GM18508 (cell line): ENCODE results near the gene IL13.
A peak's percentile ranks its signal among the peaks of the same experiment; 100 is the strongest.

Experiments
- ATAC-seq: cut with Tn5 transposase; IDR thresholded peaks from one replicate; pipeline ENCODE4 v1.9.1; 2021; ENCODE audit warnings: moderate number of reproducible peaks; ENCODE audit not compliant: insufficient read depth, unreplicated experiment

IL13 gene

GRCh38 chr5:132655821-132656773 lies 1.9 kb upstream of the IL13 start:
- ATAC-seq, result no peak

GRCh38 chr5:132656774-132657355 lies 1.1 kb upstream of the IL13 start:
- no peak for ATAC-seq

GRCh38 chr5:132658381-132659302 lies 669 bp downstream of the IL13 start:
- no peak for ATAC-seq

- no peak for ATAC-seq
These were observed 1.9 kb downstream of the IL13 start for GRCh38 chr5:132659598-132660493.

GRCh38 chr5:132661231-132662003 lies 3.4 kb downstream of the IL13 start:
- no peak for ATAC-seq

- ATAC-seq, result no peak
These were observed 4.0 kb downstream of the IL13 start for GRCh38 chr5:132662004-132662401.

GRCh38 chr5:132662925-132663770 lies 5.2 kb downstream of the IL13 start:
- ATAC-seq, result peak; percentile 51

GRCh38 chr5:132663771-132664695 lies 6.1 kb downstream of the IL13 start:
- ATAC-seq, result no peak

- ATAC-seq, result no peak
These were observed 6.8 kb downstream of the IL13 start for GRCh38 chr5:132664696-132665209.

GRCh38 chr5:132665574-132666080 lies 7.7 kb downstream of the IL13 start:
- no peak for ATAC-seq

GRCh38 chr5:132666310-132667123 lies 8.5 kb downstream of the IL13 start:
- no peak for ATAC-seq

- ATAC-seq, result no peak
These were observed 9.3 kb downstream of the IL13 start for GRCh38 chr5:132667309-132667708.

GRCh38 chr5:132667761-132668705 lies 10.1 kb downstream of the IL13 start:
- no peak for ATAC-seq

GRCh38 chr5:132668706-132669454 lies 10.9 kb downstream of the IL13 start:
- ATAC-seq, result no peak
